ENCODE results near the gene CCNB3.

The CCNB3 gene

DNA sequence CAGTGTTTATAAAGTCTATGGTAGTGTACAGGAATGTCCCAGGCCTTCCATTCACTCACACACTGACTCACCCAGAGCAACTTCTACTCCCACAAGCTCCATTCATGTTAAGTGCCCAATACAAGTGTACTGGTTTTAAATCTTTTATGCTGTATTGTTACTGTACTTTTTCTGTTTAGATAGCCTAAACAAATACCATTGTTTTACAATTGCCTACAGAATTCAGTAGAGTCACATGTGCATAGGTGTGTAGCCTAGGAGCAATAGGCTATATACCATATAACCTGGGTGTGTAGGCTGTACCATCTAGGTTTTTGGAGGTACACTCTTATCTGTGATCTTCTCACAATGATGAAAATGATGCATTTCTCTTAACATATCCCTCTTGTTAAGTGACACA lies 139.4 kb downstream of the CCNB3 start:
- DNase-seq (ENCODE audit: low spot score) = no peak

DNA sequence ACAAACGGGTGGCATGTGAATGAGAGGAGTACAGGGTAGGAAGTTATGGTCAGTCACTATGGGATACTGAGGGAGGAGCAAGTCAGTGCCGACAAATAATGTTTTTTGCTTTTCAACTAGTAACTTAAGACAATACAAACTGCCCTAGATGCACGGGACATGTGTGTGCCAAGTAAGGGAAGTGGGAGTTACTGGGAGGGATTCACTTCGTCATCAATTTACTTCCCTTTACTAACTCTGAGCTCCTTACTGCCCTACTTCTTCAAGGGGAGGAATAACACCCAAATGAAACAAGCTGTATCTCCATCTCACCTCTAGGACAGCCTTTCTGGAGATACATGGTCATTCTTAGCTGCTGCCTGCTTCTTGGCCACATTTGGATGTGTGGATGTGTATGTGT lies 168.4 kb downstream of the CCNB3 start:
- DNase-seq (ENCODE audit: low spot score) = no peak

DNA sequence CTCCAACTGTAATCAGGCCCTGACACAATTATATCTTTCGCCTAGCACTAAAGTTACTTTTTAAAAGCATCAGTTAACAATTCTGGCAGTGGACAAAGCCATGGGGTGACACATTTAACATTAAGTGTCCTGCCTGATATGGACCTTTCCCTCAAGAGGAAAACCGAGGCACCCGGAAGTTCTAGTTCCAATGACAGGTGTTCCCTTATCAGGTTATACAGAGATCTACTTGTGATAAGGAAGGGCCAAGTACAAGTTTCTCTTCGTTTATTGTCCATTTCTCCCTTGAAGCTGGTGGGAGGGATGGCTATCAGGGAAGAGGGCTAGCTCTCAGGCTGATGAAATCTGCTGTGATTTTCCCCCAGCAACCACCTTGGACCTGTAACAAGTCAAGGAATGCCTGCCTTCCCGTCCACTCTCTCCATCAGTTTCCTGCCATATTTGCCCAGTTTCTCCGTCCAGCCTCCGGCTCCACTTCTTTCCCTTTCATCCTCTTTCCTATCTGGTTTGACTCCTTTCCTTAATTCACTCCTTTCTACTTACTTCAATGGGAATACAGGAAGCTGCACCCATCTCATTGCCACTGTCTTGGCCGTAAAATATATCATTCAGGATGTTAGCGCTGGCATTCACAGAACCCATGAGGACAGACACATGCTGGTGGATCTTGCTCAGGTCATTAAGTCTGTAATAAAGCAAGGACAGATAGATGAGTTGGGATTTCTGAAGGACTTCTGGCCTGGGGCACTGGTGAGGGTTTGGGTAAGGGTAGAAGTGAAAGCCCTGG lies 171.1 kb downstream of the CCNB3 start:
- no peak for DNase-seq (ENCODE audit: low spot score)

DNA sequence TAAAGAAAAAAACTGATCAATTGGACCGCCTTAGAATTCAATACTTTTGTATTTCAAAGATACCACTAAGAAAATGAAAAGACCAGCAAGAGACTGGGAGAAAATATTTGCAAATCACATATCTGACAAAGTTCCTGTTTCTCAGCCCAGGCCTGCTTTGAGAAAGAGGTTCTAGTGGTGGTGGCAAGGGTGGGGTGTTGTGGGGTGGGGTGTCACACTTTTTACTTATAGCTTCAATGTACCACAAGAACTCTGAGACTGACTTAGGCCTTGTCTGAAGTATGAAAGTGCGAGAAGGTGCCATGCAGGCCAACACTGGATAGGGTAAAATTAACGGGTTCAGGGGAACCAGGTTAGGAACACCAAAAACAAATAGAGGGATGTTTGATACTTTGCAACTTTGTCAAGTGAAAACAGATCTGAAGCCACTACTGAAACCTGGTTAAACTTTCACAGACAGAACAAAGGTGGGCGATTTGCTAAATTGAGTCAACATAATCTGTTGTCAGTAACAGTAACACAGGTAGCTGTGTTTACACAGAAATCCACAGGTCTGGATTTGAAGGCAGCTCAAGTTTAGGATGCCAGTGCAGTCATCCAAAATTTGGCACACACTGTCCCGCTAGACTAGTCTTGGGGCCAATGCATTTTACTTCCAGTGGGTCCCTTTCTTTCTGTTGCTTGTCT lies 177.3 kb downstream of the CCNB3 start:
- no peak for DNase-seq (ENCODE audit: low spot score)

DNA sequence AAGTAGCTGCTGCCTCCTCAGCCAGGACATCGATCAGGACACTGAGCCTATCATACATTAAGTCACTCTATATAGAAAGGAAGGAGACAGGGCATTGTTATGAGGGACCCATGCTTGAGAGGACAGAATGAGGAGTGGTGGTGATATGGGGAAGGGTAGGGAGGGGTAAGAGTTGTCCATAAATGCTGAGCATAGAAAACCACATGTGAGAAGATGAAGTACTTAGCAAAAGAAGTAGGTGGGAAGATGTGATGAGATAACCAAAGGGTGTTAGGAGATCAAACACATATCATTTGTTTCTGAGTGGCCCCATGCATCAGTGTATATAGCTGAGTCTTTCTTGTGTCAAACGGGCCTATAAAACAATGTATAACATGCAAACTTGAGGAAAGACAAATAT lies 182.0 kb downstream of the CCNB3 start:
- no peak for DNase-seq (ENCODE audit: low spot score)

DNA sequence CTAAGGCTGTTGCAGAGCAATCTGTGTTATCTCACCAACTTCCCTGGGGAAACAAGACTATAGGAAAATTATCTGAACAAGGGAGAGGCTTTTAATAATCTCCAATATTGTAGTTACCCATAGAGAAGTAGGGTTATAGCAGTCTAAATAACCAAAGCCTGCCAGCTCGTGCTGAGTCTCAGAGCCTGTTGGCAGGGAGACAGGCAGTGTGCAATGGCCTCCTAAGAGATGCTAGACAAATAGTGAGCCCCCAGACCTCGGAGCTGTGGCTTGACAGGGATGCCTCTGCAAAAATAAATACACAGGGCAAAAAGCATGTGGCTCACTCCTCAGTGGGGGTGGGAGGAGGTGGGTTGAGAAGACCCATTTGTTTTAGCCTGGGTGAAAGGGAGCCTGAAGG lies 189.3 kb downstream of the CCNB3 start:
- DNase-seq (ENCODE audit: low spot score) = no peak
